ENCODE data around the gene RNF151. TPM values are rescaled to one million over a fixed set of nuclear protein-coding genes. Genes with fewer than 3 reads are reported as not detected.
"Not testable (repeated sequence)": the region's sequence is repeated elsewhere in the genome, so short reads cannot be mapped to it uniquely, and the experiment has no call there.

RNF151 gene
- total RNA-seq, 1 donor from 2014 or later, result not detected

GRCh38 chr16:2001035-2001434, 34.4 kb downstream of the RNF151 start:
- no peak for ATAC-seq (ENCODE audit: poor library complexity)
- no peak for DNase-seq
- intact Hi-C loops (cut with DNase I), result no loop called here

- intact Hi-C loops (cut with DNase I), result no loop called here
- ATAC-seq (ENCODE audit: poor library complexity) (no peak), DNase-seq (no peak)
Observed at GRCh38 chr16:2001456-2002355, 35.0 kb downstream of the RNF151 start.

GRCh38 chr16:2002406-2003230, 36.0 kb downstream of the RNF151 start:
- no peak for ATAC-seq (ENCODE audit: poor library complexity)
- DNase-seq, result no peak
- intact Hi-C loops (cut with DNase I), result no loop called here

GRCh38 chr16:2003231-2003826, 36.7 kb downstream of the RNF151 start:
- DNase-seq (no peak), ATAC-seq (ENCODE audit: poor library complexity) (no peak)
- intact Hi-C loops (cut with DNase I), result no loop called here

GRCh38 chr16:2003827-2004641, 37.4 kb downstream of the RNF151 start:
- DNase-seq (peak; percentile 95), ATAC-seq (ENCODE audit: poor library complexity) (peak; percentile 90)
- intact Hi-C loops (cut with DNase I), result no loop called here

GRCh38 chr16:2004795-2005517, 38.3 kb downstream of the RNF151 start:
- no peak for DNase-seq
- no peak for ATAC-seq (ENCODE audit: poor library complexity)
- intact Hi-C loops (cut with DNase I), result no loop called here

GRCh38 chr16:2005646-2006045, 39.0 kb downstream of the RNF151 start:
- DNase-seq (no peak), ATAC-seq (ENCODE audit: poor library complexity) (no peak)
- intact Hi-C loops (cut with DNase I), result no loop called here

- ATAC-seq (ENCODE audit: poor library complexity) (no peak), DNase-seq (no peak)
- intact Hi-C loops (cut with DNase I), result no loop called here
Observed at GRCh38 chr16:2006317-2006716, 39.7 kb downstream of the RNF151 start.

- intact Hi-C loops (cut with DNase I), result no loop called here
- ATAC-seq (ENCODE audit: poor library complexity) (no peak), DNase-seq (no peak)
Observed at GRCh38 chr16:2007081-2007836, 40.6 kb downstream of the RNF151 start.

GRCh38 chr16:2008009-2008526, 41.4 kb downstream of the RNF151 start:
- DNase-seq, result no peak
- no peak for ATAC-seq (ENCODE audit: poor library complexity)
- intact Hi-C loops (cut with DNase I), result no loop called here

- DNase-seq, result no peak
- no peak for ATAC-seq (ENCODE audit: poor library complexity)
Observed at GRCh38 chr16:2008631-2009163, 42.0 kb downstream of the RNF151 start.

GRCh38 chr16:2009164-2009711, 42.6 kb downstream of the RNF151 start:
- ATAC-seq (ENCODE audit: poor library complexity) (peak; percentile 5), DNase-seq (no peak)
- intact Hi-C loops (cut with DNase I), result no loop called here

More at GRCh38 chr16:2008631-2009163, 42.0 kb downstream of the RNF151 start:
- intact Hi-C loops (cut with DNase I), result no loop called here

- DNase-seq (peak; percentile 90), ATAC-seq (ENCODE audit: poor library complexity) (peak; percentile 98)
- intact Hi-C loops (cut with DNase I), result no loop called here
Observed at GRCh38 chr16:2009791-2010510, 43.3 kb downstream of the RNF151 start, which contains the start of gene ZNF598. TSS of gene ZNF598 (minus strand) at chr16:2009821.

GRCh38 chr16:2011726-2012125, 45.1 kb downstream of the RNF151 start:
- intact Hi-C loops (cut with DNase I); DNase-seq; ATAC-seq (ENCODE audit: poor library complexity): not testable (repeated sequence)

GRCh38 chr16:2013527-2013926, 46.9 kb downstream of the RNF151 start:
- intact Hi-C loops (cut with DNase I), result no loop called here
- no peak for ATAC-seq (ENCODE audit: poor library complexity)
- no peak for DNase-seq

Measured in Right ventricle myocardium superior (tissue), 1 donor.